ENCODE data around the gene RTN4RL1.

Gene RTN4RL1

GRCh38 chr17:1946021-1946932 is 78.9 kb downstream of the RTN4RL1 start:
- DNase-seq, result no peak

GRCh38 chr17:1945621-1946020 is 79.5 kb downstream of the RTN4RL1 start:
- DNase-seq, result no peak

- no peak for DNase-seq
Measured at GRCh38 chr17:1943436-1943831, 81.7 kb downstream of the RTN4RL1 start.

GRCh38 chr17:1942666-1943435 is 82.3 kb downstream of the RTN4RL1 start:
- DNase-seq, result no peak

- no peak for DNase-seq
Measured at GRCh38 chr17:1942066-1942365, 83.1 kb downstream of the RTN4RL1 start.

- DNase-seq, result no peak
Measured at GRCh38 chr17:1941272-1942065, 83.7 kb downstream of the RTN4RL1 start.

GRCh38 chr17:1940810-1941185 is 84.3 kb downstream of the RTN4RL1 start:
- DNase-seq, result no peak

- DNase-seq, result no peak
Measured at GRCh38 chr17:1939981-1940809, 84.9 kb downstream of the RTN4RL1 start.

GRCh38 chr17:1937461-1937860 is 87.7 kb downstream of the RTN4RL1 start:
- DNase-seq, result no peak

- DNase-seq, result no peak
Measured at GRCh38 chr17:1936766-1937165, 88.4 kb downstream of the RTN4RL1 start.

- no peak for DNase-seq
Measured at GRCh38 chr17:1934901-1935300, 90.2 kb downstream of the RTN4RL1 start.

GRCh38 chr17:1933875-1934715 is 91.0 kb downstream of the RTN4RL1 start:
- no peak for DNase-seq

GRCh38 chr17:1931844-1932579 is 93.1 kb downstream of the RTN4RL1 start:
- no peak for DNase-seq

- DNase-seq, result no peak
Measured at GRCh38 chr17:1930337-1930645, 94.8 kb downstream of the RTN4RL1 start.

- no peak for DNase-seq
Measured at GRCh38 chr17:1928976-1929375, 96.2 kb downstream of the RTN4RL1 start.

GRCh38 chr17:1920948-1921351 is 104.2 kb downstream of the RTN4RL1 start:
- DNase-seq, result no peak

GRCh38 chr17:1919201-1919600 is 105.9 kb downstream of the RTN4RL1 start:
- DNase-seq, result no peak

- DNase-seq, result no peak
Measured at GRCh38 chr17:1918346-1919162, 106.6 kb downstream of the RTN4RL1 start.

- no peak for DNase-seq
Measured at GRCh38 chr17:1916963-1917715, 108.0 kb downstream of the RTN4RL1 start.

Data from activated CD4-positive, alpha-beta T cell treated with anti-CD3 and anti-CD28 coated beads, Interleukin-2, amount 50 U/mL, for 1 hour (primary cell).